ENCODE measurements around the gene LAT. TPM values are rescaled to one million over a fixed set of nuclear protein-coding genes. Genes with fewer than 3 reads are reported as not detected.
A peak's percentile ranks its signal among the peaks of the same experiment; 100 is the strongest.

The LAT gene
- total RNA-seq, 1 experiment from 2014 or later: 4.3 TPM

- H2AK5ac ChIP-seq (ENCODE audit: insufficient read length, low read length): no peak overlapping the region
- Mint-ChIP-seq H3K27ac (peak overlapping the region in 1 of 3 experiments; percentile 77; a peak in 2 of 7 replicates), H3K36me3 (ENCODE audit: insufficient read depth in 1 of 3, low read depth in 3 of 3) (no peaks in the 10 kb centered on the region), H3K27me3 (ENCODE audit: low read depth) (no peaks in the 10 kb centered on the region), H3K9me3 (no peaks in the 10 kb centered on the region), H3K4me1 (peaks cover 10 to 22% of the 10 kb centered on the region in 2 experiments), H3K4me3 (0 out of 5 replicates have a peak overlapping the region, but pooled peaks of 1 of the 2 experiments have one; percentile 9)
- no peaks in the 10 kb centered on the region for H3K27me3 ChIP-seq (ENCODE audit: insufficient read depth, low read length)
- H3K56ac ChIP-seq (ENCODE audit: insufficient read length, low read depth, low read length): no peak overlapping the region
- no peak overlapping the region for H2BK15ac ChIP-seq (ENCODE audit: low read depth, low read length)
- H3K23ac ChIP-seq (ENCODE audit: insufficient read length, low read depth, low read length): no peak overlapping the region
- TF ChIP-seq, protein P1, sequence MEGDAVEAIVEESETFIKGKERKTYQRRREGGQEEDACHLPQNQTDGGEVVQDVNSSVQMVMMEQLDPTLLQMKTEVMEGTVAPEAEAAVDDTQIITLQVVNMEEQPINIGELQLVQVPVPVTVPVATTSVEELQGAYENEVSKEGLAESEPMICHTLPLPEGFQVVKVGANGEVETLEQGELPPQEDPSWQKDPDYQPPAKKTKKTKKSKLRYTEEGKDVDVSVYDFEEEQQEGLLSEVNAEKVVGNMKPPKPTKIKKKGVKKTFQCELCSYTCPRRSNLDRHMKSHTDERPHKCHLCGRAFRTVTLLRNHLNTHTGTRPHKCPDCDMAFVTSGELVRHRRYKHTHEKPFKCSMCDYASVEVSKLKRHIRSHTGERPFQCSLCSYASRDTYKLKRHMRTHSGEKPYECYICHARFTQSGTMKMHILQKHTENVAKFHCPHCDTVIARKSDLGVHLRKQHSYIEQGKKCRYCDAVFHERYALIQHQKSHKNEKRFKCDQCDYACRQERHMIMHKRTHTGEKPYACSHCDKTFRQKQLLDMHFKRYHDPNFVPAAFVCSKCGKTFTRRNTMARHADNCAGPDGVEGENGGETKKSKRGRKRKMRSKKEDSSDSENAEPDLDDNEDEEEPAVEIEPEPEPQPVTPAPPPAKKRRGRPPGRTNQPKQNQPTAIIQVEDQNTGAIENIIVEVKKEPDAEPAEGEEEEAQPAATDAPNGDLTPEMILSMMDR (conservative IDR thresholded peaks at IDR 0.05): 0 out of 3 replicates have a peak, but pooled peaks have one; percentile 14
- WGBS (ENCODE audit: extremely low coverage, insufficient read length, low lambda C conversion rate): no CpG with 5 or more reads among the region's 7 CpGs
- no peak overlapping the region for H2AFZ ChIP-seq (ENCODE audit: low read length)
- no peaks in the 10 kb centered on the region for H3K23me2 ChIP-seq (ENCODE audit: insufficient read length, low read depth, low read length, poor library complexity, severe bottlenecking)
- no peak overlapping the region for H2BK5ac ChIP-seq (ENCODE audit: insufficient read length, low read length)
- no peak overlapping the region for H2BK120ac ChIP-seq (ENCODE audit: low read depth, low read length, poor library complexity, severe bottlenecking)
- H4K5ac ChIP-seq (ENCODE audit: insufficient read length, low read depth, low read length): no peak overlapping the region
- no peak for DNase-seq
- H3K18ac ChIP-seq (ENCODE audit: insufficient read length, low read depth, low read length): no peak overlapping the region
- H3K4ac ChIP-seq (ENCODE audit: low read depth, low read length): no peak overlapping the region
- H3T11ph ChIP-seq (ENCODE audit: low read length): no peak overlapping the region
- no peaks in the 10 kb centered on the region for H3K79me2 ChIP-seq (ENCODE audit: insufficient read depth, low read length)
- no peaks in the 10 kb centered on the region for H4K20me1 ChIP-seq (ENCODE audit: control insufficient read depth, insufficient read depth, insufficient read length)
- H4K8ac ChIP-seq (replicated peaks; ENCODE audit: insufficient read length, low read depth, low read length): no peak overlapping the region
- no peak overlapping the region for H2BK20ac ChIP-seq (ENCODE audit: low read depth, low read length, poor library complexity, severe bottlenecking)
- H3K4me1 ChIP-seq (ENCODE audit: insufficient read depth, low read length): no peaks in the 10 kb centered on the region; the same call in 1 of the 2 replicates
- no peak overlapping the region for H3K4me2 ChIP-seq (ENCODE audit: insufficient read depth, insufficient read length, low read length)
- H2BK12ac ChIP-seq (ENCODE audit: insufficient read length, low read depth, low read length): no peak overlapping the region
- no peak overlapping the region for H3K27ac ChIP-seq (ENCODE audit: insufficient read length, low read depth, low read length)
- H4K91ac ChIP-seq (ENCODE audit: insufficient read length, low read depth, low read length): no peak overlapping the region
- H3K14ac ChIP-seq (ENCODE audit: insufficient read depth, low read length): no peak overlapping the region
- H3K79me1 ChIP-seq (ENCODE audit: insufficient read depth, low read depth, low read length, poor library complexity, severe bottlenecking): no peaks in the 10 kb centered on the region
- H3K9ac ChIP-seq (ENCODE audit: extremely low read depth, insufficient read length, low read length): no peak overlapping the region
- no peaks in the 10 kb centered on the region for H3K9me3 ChIP-seq (ENCODE audit: control insufficient read depth, low read depth, low read length)
These were observed 43.8 kb downstream of the LAT start for GRCh38 chr16:29028457-29029167.
